OCI-LY1 (cell line): Measurements from ENCODE around the gene SCN8A.

ENCODE experiments used
- H2AFZ ChIP-seq: fragments of 200-600 bp; sonication (generic), shearing (Covaris generic); 2 replicates; pipeline ENCODE4 v1.6.0; 2014; ENCODE audit warnings: antibody characterized with exemption, mild to moderate bottlenecking, low read length
- H3F3A ChIP-seq: fragments of 200-600 bp; sonication (generic), shearing (Covaris generic); 2 replicates; pipeline ENCODE4 v1.6.0; 2014; ENCODE audit warnings: mild to moderate bottlenecking, antibody characterized with exemption, low read length, moderate library complexity; ENCODE audit not compliant: insufficient read depth
- H3K27ac ChIP-seq: fragments of 200-600 bp; sonication (generic); 2 replicates; pipeline ENCODE4 v1.5.1; 2014; ENCODE audit warnings: low read length, mixed run types, mild to moderate bottlenecking, low read depth; ENCODE audit not compliant: poor library complexity, severe bottlenecking
- H3K27me3 ChIP-seq: fragments of 200-600 bp; sonication (generic); 2 replicates; pipeline ENCODE4 v1.6.0; 2014; ENCODE audit warnings: antibody characterized with exemption, mild to moderate bottlenecking, low read length, moderate library complexity; ENCODE audit not compliant: insufficient read depth
- H3K36me3 ChIP-seq: fragments of 200-600 bp; sonication (generic); 2 replicates; pipeline ENCODE4 v1.6.1; 2014; ENCODE audit warnings: mild to moderate bottlenecking, antibody characterized with exemption, low read length, moderate library complexity, mixed read lengths; ENCODE audit not compliant: insufficient read depth
- H3K4me1 ChIP-seq: fragments of 200-600 bp; sonication (generic); 2 replicates; pipeline ENCODE4 v1.5.1; 2014; ENCODE audit warnings: mild to moderate bottlenecking, low read length, moderate library complexity; ENCODE audit not compliant: insufficient read depth, severe bottlenecking
- H3K4me2 ChIP-seq: fragments of 200-600 bp; sonication (generic), shearing (Covaris generic); 2 replicates; pipeline ENCODE4 v1.6.1; 2014; ENCODE audit warnings: low read length
- H3K4me3 ChIP-seq: fragments of 200-600 bp; sonication (generic); 2 replicates; pipeline ENCODE4 v1.5.1; 2014; ENCODE audit warnings: low read length, low read depth, mild to moderate bottlenecking, mixed read lengths; ENCODE audit not compliant: poor library complexity, severe bottlenecking
- H3K79me2 ChIP-seq: fragments of 200-600 bp; shearing (Covaris generic); 2 replicates; pipeline ENCODE4 v1.6.1; 2016; ENCODE audit warnings: mixed run types, low read length, mixed read lengths; ENCODE audit not compliant: insufficient read depth
- H3K9ac ChIP-seq: fragments of 200-600 bp; sonication (generic), shearing (Covaris generic); 2 replicates; pipeline ENCODE4 v1.6.1; 2014; ENCODE audit warnings: mild to moderate bottlenecking, low read length, mixed read lengths
- H3K9me2 ChIP-seq: fragments of 200-600 bp; sonication (generic), shearing (Covaris generic); 2 replicates; pipeline ENCODE4 v1.6.1; 2014; ENCODE audit warnings: low read depth, mild to moderate bottlenecking, low read length, mixed read lengths
- H3K9me3 ChIP-seq: fragments of 200-600 bp; shearing (Covaris generic); 2 replicates; pipeline ENCODE4 v1.6.1; 2014; ENCODE audit warnings: low read length, mixed read lengths
- H4K20me1 ChIP-seq: fragments of 200-600 bp; sonication (generic), shearing (Covaris generic); 2 replicates; pipeline ENCODE4 v1.6.0; 2016; ENCODE audit warnings: mild to moderate bottlenecking, low read length; ENCODE audit not compliant: insufficient read depth
- CTCF ChIP-seq: fragments of 200-600 bp; sonication (generic), shearing (Covaris generic); IDR thresholded peaks from 2 replicates; pipeline ENCODE4 v1.5.1; 2017; ENCODE audit warnings: mild to moderate bottlenecking, antibody characterized with exemption, low read length, moderate library complexity, mixed read lengths
- EZH2 ChIP-seq: fragments of 200-600 bp; sonication (generic), shearing (Covaris generic); IDR thresholded peaks from 2 replicates; pipeline ENCODE4 v1.8.0; 2017; ENCODE audit warnings: borderline replicate concordance, mixed run types, mild to moderate bottlenecking, antibody characterized with exemption, low read length, moderate library complexity, mixed read lengths

Gene SCN8A

GRCh38 chr12:51662728-51663154, 71.7 kb downstream of the SCN8A start:
- H3K27me3 ChIP-seq: no peaks in the 10 kb centered on the region
- no peak overlapping the region for H3K4me2 ChIP-seq
- H3K9me2 ChIP-seq: no peaks in the 10 kb centered on the region
- no peak overlapping the region for H3K9ac ChIP-seq
- no peaks in the 10 kb centered on the region for H3F3A ChIP-seq
- H3K4me3 ChIP-seq: no peak overlapping the region
- no peaks in the 10 kb centered on the region for H3K4me1 ChIP-seq
- H4K20me1 ChIP-seq: no peaks in the 10 kb centered on the region
- no peaks in the 10 kb centered on the region for H3K9me3 ChIP-seq
- no peaks in the 10 kb centered on the region for H3K36me3 ChIP-seq
- no peak overlapping the region for H2AFZ ChIP-seq
- no peak overlapping the region for H3K27ac ChIP-seq
- TF ChIP-seq EZH2 (no peak), CTCF (no peak)
- H3K79me2 ChIP-seq: no peaks in the 10 kb centered on the region

GRCh38 chr12:51663390-51663789, 72.4 kb downstream of the SCN8A start:
- no peak overlapping the region for H3K9ac ChIP-seq
- no peak for TF ChIP-seq EZH2
- TF ChIP-seq CTCF: no peak
- H3K27me3 ChIP-seq: no peaks in the 10 kb centered on the region
- H3K36me3 ChIP-seq: no peaks in the 10 kb centered on the region
- no peaks in the 10 kb centered on the region for H3K9me3 ChIP-seq
- H2AFZ ChIP-seq: no peak overlapping the region
- no peak overlapping the region for H3K4me3 ChIP-seq
- H3K4me2 ChIP-seq: no peak overlapping the region
- no peaks in the 10 kb centered on the region for H3K79me2 ChIP-seq
- no peaks in the 10 kb centered on the region for H3K4me1 ChIP-seq
- no peaks in the 10 kb centered on the region for H3K9me2 ChIP-seq
- H3F3A ChIP-seq: no peaks in the 10 kb centered on the region
- no peak overlapping the region for H3K27ac ChIP-seq
- H4K20me1 ChIP-seq: no peaks in the 10 kb centered on the region

GRCh38 chr12:51666696-51667095, 75.7 kb downstream of the SCN8A start:
- Histone ChIP-seq H3K4me3 (no peak overlapping the region), H3K36me3 (no peaks in the 10 kb centered on the region), H4K20me1 (no peaks in the 10 kb centered on the region), H3K27ac (no peak overlapping the region), H3K4me1 (no peaks in the 10 kb centered on the region), H3F3A (no peaks in the 10 kb centered on the region), H3K9me3 (no peaks in the 10 kb centered on the region), H3K9me2 (no peaks in the 10 kb centered on the region), H3K79me2 (no peaks in the 10 kb centered on the region), H3K9ac (no peak overlapping the region), H3K27me3 (no peaks in the 10 kb centered on the region), H2AFZ (no peak overlapping the region), H3K4me2 (no peak overlapping the region)
- TF ChIP-seq CTCF (no peak), EZH2 (no peak)
